B cell (primary cell): Measurements from ENCODE around the gene BAIAP3.

ENCODE experiments used
- CTCF ChIP-seq: fragments of 200-600 bp; IDR thresholded peaks from one replicate; pipeline ENCODE4 v1.8.0; 2022; ENCODE audit warnings: antibody characterized with exemption, mild to moderate bottlenecking
- EZH2 ChIP-seq: IDR thresholded peaks from 2 replicates; pipeline ENCODE4 v1.6.1; 2012; ENCODE audit warnings: borderline replicate concordance, low read depth, mild to moderate bottlenecking, moderate library complexity, low read length; ENCODE audit not compliant: insufficient read depth, poor library complexity, severe bottlenecking

- TF ChIP-seq CTCF (no peak), EZH2 (peak; percentile 36)
These were observed 632 bp downstream of the BAIAP3 start for GRCh38 chr16:1333854-1334700.
